HG03558 (cell line): ENCODE results near the gene LRRTM3.

ENCODE experiments used
- ATAC-seq: cut with Tn5 transposase; IDR thresholded peaks from one replicate; pipeline ENCODE4 v1.9.1; 2021; ENCODE audit warnings: moderate number of reproducible peaks; ENCODE audit not compliant: unreplicated experiment; ENCODE audit errors: extremely low read depth

Gene LRRTM3

DNA sequence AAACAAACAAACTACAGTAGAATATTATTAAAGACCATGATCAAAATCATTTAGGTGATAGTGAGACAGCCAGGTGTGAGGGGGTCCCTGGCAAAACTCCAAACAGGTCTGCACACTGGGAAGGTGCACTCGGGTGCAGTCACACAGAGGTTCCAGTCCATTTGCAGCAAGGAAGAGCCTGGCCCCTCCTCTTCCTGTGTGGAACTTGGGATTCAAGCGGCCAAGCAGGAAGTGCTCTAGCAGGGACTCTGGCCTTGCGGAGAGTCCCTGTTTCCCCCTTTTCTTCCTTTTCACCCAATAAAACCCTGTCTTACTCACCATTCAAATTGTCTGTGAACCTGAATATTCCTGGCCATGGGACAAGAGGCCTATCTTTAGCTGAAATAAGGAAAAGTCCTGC is 181.8 kb downstream of the LRRTM3 start:
- no peak for ATAC-seq

DNA sequence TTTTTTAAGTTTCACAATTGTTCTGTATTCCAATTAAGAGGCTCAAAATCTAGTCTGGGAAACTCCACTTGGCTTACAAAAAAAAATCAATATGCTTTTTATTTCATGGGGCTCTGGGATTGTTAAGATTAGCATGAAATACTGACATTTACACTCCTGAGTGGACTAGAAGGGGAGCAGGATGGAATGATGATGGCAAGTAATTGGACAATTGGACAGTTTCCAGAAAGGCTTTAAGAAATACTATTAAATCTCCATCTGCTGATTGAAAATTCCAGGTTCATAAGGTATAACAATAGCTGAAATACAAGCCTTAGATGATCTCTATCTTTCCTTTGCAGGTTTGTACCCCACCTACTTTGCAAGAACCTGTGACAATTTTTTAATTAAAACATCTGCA is 184.4 kb downstream of the LRRTM3 start:
- ATAC-seq = no peak

GRCh38 chr10:67112765-67113164 is 186.9 kb downstream of the LRRTM3 start:
- ATAC-seq = no peak

DNA sequence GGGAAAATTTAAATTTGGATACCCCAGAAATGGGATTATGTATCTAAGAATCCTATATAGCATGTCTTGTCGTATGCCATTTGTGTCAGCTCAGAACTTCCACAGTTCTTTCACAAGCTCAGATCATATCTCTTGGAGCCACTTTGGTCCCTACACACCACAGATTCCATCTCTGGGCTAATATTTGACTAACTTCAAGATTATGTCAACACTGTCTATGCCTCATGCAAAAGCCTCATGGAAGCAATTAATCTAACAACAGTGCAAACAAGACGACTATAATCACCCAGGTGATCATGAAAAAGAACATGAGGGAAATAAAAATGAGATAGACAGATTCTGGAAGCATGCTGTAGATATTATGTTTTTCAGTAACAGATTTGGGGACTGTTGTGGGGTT is 189.1 kb downstream of the LRRTM3 start:
- no peak for ATAC-seq

DNA sequence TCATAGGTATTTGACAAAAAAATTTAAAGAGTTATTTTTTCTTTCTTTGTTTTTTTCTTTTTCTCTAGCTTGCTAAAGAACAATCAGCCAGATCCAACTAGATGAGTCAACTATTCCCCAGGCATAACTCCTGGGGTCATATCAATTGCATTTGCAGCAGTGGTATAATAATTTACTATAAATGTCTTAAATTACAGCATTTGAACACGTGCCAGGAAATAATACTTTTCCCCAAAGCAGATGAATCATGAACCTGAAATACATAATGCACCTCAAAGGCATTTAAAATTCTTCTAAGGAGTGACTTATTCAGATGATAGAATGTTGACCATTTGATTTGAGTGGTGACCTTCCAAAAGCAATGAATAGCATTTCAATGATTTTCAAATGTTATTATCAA is 190.1 kb downstream of the LRRTM3 start:
- ATAC-seq = no peak

DNA sequence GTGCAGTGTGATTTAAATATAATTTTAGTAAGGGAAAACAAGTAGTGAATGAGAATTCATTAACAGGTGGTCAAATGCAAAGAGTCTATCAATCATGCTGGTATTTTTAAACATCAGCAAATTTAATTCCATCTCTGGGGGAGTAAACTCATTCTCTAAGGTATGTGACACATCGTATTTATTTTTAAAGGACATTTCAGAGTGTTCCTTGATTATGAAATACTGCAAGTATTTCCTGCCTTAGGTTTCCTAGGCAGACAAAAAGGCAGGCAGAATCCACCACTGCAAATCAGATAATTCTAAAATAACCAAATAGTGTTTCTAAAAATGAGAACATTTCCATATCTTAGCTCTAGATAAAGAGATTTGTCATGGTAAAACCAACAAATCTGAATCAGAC is 193.8 kb downstream of the LRRTM3 start:
- ATAC-seq = no peak

- no peak for ATAC-seq
Observed at GRCh38 chr10:67127441-67127840, 201.6 kb downstream of the LRRTM3 start.

- ATAC-seq = no peak
Observed at GRCh38 chr10:67140641-67141040, 214.8 kb downstream of the LRRTM3 start.

DNA sequence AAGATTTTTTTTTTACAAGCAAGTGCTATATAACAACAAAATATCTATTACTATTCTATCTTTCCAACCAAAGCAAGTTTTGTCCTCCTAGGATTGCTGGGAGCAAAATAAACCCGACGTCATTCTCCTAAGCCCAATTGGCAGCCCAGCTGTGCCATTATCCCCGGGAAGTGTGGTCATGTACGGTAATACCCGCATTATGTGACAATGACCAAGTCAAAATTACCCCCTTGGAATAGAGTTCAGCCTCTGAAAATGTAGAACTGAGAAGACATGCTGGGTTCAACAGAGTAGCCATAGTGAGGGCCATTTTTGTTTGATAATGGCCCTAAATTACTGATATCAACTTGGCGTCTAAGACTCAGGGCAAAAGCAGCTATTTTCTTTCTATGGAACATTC is 215.5 kb downstream of the LRRTM3 start:
- no peak for ATAC-seq

DNA sequence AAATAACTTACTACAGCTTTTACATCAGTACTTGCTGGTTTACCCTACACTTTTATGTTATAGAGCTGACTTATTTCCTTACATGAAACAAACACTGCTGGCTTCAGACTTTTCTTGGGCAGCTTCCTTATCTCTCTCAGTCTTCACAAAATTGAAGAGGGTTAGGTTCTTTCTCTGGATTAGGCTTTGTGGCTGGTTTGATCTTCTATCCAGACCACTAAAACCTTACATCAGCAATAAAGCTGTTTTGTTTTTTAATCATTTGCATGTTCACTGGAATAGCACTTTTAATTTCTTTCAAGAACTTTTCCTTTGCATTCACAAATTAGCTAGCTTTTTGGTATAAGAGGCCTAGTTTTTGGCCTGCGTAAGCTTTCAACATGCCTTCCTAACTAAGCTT is 218.7 kb downstream of the LRRTM3 start:
- ATAC-seq = no peak
